NCI-H2029 (cell line): ENCODE measurements around the gene FLT3.
"Not testable (repeated sequence)": the region's sequence is repeated elsewhere in the genome, so short reads cannot be mapped to it uniquely, and the experiment has no call there.

Experiments used
- DNase-seq: peaks from one replicate; lab custom pipeline; 2025; lab: John Stamatoyannopoulos, UW

Gene FLT3

DNA sequence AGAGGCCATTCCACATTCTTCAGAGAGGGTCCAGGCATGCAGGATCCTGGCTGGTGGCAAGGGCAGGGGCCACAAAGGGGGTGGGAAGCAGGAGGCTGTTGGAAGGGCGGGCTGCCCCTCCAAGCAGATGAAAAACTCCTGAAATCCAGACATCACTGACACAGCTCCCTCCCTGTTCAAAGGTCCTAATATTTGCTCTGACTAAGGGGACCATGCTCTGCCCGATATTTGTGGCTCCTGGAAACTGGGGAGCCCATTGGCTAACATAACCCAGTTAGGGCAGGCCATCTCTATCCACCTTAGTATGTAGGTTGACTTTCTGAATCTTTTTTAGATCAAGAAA is 127.9 kb downstream of the FLT3 start:
- DNase-seq = no peak

DNA sequence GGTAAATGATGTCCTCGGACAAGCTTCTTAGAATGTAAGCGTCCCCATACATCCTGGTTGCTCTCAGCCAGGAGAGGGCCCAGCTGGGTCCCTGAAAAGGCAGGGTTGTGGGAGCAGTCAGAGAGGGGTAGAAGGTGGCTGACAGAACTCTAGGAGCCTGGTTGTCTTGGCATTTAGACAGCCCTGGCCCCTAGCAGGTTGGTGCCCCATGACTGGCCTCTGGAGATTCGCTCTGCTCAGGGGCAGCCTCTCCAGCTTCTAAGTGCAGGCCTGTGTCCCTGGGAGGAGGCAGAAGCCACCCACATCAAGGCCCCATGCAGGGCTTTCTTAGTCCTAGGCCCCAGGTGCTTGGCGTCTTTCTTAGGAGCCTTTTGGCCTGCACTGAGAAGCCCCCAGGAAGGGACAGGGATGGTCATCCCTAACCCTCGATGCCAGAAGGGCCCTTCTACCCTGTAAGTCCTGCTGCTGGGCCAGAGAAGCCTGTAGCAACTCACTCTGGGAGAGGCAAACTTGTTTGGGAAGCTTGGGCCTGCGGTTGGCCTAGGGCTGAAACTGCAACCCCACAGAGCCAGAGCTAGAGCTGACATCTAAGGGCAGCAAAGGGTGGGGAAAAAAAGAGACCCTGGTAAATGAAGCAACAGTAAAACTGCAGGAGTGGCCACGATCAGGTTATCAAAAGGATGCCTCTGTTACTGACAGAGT is 128.4 kb downstream of the FLT3 start:
- no peak for DNase-seq

DNA sequence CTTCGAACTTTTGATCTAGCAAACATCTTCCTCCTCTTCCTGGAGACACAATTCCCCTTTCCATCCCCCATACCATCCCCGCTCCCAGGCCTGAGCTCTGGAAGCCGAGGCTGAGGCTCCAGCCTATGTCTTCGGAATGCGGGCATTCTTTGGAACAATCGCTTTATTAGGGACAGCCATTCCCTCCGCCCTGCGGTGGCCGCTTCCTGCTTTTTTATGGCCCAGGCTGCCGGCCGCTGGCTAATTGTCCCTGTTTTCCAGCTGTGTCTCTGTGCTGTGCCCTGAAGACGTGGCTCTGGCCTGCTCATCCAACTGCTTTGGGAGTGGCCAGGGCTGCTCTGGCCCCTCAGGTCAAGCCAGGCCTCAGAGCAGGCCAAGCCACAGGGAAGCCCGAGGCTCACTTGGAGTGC is 129.1 kb downstream of the FLT3 start:
- no peak for DNase-seq

DNA sequence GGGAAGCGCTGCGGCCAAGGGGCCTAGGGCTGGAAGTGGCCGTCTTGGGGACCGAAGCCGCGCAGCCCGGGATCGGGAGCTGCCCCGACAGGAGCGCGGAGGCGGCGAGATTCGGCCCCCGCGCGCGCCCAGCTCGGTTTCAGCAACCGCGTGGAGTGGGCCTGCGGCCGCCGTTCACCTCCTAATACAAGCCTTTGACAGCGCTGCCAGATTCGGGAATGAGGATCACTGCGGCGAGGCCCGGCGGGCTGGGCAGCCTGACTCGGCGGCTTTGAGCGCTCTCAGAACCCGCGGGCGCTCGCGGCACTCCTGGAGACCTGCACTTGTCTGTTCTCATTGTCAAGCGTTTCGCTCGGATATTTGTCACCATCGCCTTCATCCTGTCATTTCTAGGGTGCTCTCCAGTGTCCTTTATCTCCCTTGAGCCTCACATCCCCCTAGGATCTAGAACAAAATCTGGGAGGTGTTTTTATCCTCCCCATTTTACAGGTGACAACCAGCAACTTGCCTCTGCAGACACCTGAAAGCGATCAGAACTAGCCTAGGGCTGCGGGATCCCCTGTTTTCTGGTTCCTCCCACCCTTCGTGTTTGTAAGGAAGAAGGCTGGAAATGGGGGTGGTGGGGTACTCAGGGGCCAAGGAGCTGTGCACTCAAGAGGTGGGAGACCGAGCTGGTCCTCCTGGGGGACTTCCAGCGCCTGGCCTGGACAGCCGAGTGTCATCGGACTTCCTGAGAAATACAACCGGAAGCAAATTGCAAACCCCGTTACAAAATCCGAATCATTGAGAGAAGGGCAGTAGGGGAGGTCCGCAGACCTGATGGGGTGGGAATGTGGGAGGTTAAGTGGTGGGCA is 129.8 kb downstream of the FLT3 start:
- DNase-seq = no peak

DNA sequence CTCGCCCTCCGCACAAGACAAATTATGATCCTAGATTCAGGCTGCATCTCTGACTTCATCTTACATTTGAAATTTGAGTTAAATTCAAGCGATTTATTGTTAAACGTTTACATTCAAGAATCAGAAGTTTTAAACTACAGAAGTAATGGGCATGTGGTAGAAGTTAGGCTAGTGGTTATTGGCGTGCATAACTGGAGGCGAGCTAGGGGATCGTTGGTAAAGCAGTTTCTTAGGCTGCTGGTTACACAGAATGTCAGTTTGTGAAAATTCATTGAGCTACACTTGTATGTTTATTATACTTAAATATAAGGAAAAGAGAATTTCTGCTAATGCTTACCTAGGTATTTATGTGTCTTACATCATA is 130.5 kb downstream of the FLT3 start:
- no peak for DNase-seq

DNA sequence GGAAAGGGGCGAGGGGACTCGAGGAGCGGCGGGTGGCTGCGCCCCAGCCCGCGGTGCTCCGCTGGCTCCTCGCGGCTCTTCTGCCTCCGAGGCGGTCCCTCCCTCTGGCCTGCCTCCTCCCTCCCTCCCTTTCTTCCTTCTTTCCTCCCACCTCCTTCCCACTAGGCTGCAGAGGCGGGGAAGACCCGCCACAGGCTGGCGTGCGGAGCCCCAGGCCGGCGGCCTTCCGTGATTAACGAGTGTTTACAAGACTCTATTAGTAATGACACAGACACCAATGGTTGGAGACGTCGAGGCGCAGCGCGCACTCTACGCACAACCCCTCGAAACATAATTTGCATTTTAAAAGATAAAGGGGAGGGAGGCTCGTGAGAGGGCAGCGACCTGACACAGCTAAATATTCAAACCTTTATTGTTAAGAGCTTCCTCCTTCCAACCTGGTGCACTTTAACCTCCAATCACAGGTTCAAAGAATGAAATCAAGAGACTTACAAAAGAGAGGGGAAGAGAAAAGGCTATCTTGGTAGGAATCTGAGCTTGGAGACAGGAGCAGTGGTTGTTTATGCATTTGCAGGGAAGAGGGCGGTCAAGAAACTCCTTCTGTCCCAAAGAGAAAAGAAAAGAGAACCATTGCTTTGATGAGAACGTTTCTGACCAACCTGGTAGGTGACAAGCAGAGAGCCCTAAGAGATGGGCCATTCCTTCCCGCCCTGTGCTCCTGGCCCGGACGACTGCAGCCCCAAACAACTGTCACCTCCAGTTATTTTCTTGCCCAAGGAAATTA is 131.1 kb downstream of the FLT3 start, which contains the start of gene CDX2:
CDX2 (minus strand) TSS at position 234 of the 784 bp plus-strand sequence. CDS start 309 bp downstream, outside the sequence.
- DNase-seq = peak; percentile 7

DNA sequence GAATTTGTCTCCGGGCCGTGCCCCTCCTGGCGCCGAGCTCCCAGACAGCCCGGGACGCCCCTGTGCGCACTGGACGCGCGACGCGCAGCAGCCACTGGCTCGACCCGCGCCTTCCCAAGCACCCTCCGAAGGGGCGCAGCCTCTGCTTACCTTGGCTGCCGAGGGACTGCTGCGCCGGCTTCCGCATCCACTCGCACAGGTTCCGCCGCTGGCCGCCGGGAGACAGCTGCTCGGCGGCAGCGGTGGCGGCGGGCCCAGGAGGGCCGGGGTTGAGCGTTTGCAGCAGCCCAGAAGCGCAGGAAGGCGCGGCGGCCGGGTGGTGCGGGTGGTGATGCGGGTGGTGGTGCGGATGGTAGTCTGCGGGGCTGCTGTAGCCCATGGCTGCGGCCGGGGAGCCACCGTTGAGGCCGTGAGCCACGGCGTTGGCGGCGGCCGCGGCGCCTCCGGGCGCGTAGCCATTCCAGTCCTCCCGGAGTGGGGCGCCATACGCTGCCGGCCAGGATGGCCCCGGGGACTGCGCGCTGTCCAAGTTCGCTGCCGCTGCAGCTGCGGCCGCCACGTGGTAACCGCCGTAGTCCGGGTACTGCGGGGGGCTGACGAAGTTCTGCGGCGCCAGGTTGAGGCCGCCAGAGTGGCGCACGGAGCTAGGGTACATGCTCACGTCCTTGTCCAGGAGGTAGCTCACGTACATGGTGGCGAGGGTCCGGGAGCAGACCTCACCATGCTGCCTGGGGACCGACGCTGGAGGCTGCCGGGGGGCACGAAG is 131.9 kb downstream of the FLT3 start:
- DNase-seq = peak; percentile 11

DNA sequence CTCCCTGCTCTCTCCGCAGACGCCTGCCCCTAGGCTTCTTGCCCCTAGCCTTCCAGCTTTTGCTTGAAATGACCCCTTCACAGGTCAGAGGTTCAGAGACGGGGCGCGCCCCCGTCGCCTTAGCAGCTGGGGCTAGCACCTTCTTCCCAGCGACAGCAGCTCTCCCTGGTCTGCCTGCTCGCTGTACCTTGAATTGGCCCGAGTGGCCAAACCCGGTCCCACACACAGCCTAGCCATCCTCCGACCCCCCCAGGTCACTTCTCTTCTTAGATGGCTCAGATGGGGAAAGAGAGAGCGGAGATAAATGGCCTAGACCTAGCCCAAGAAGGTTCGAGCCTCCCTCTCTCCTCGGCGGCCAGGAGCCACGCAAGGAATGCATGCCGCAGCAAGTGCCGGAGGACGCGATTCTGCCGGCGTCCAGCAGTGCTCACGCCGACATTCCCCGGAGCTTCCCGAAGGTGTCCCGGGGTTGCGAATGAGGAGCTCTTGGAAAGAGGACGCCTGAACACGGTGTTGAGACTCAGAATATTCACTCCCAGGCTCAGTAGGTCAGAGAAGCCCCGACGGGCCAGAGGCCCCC is 132.6 kb downstream of the FLT3 start:
- no peak for DNase-seq

DNA sequence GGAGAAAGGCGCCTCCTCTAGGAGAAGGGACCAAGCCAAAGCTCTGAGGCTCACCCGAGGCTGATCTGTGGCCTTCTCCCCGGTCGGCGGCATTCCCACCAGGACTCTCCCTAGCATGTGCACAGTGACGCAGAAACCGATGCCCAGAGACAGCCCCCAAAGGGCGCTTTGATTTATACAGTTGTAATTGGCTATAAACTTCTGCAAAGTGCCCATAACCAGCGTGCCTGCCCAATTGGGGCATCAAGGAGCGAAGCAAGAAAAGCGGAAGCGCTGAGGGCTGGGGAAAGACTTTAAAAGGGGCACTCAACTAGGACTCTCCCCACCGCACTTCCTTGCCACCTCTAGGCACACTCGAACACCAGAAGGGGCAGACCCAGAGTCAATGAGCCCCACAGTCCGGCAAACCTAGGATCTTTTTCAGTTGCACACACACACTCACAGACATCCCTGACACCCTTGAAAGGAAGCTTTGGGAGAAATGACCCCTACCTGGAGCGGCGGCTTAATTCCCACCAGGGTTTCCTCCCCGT is 133.1 kb downstream of the FLT3 start:
- DNase-seq = no peak

DNA sequence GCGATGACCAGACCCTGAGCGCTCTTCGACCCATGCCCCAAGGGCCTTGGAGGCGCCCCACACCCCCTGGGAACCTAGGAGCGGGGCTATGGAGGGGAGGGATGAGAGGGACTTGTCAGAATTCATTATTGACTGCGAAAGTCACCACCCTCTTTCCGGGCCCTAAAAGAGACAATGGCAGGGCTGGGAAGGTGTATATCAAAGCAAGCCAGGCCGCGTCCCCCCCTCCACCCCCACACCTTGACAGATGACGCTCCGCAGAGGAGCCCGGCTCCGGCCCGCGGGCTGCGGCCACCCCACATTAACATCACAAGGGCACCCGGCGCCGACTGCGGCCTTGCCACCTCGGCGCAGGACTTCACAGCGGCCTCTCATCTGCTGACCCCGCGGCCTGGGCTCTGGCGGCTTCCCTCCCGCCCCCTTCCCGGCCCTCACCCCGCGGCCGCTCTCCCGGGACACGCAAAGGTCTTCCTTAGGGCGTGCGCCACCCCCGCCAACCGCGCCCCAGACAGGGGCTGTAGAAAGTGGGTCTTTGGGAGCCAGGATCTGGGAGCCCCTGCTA is 133.7 kb downstream of the FLT3 start:
- no peak for DNase-seq

DNA sequence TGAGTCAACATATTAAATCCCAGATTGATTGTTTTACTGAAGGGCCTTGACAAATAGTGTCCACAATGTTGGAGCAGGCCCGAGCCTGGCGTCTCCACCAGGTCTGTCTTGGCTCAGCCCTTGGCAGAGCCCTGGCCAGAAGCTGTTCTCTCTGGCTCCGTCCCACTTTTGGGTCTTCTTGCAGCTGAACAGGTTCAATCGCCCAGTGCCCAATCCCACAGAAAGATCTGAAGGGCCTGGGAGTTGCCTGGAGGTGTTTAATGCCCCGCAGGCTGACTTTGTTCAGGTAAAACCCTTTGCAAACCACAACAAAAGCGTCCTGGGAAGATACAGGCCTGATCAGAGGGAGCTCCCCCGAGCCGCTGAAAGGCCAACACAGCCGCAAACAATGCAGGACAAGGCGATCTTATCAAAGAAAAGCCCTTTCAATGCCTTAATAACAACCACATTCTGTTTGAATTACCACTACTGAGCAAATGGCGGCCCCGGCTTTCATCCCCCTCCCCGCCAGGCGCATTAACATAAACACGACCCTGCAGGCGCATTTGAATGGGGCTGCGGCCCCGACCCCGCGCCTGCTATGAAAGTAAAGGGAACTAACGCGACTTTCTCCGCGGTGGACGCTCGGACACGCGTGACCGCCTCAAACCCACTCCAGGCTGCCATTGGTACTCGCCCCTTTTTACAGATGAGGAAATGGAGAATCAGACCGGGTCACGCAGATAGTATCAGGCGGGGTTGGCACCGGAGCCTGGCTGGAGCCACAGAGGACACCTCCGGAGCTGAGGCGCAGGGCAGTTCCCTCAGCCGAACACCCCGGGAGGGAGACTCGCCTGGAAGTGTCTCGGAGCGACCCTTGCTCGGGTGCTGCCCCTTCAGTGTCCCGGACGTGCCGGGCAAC is 134.4 kb downstream of the FLT3 start:
- no peak for DNase-seq

DNA sequence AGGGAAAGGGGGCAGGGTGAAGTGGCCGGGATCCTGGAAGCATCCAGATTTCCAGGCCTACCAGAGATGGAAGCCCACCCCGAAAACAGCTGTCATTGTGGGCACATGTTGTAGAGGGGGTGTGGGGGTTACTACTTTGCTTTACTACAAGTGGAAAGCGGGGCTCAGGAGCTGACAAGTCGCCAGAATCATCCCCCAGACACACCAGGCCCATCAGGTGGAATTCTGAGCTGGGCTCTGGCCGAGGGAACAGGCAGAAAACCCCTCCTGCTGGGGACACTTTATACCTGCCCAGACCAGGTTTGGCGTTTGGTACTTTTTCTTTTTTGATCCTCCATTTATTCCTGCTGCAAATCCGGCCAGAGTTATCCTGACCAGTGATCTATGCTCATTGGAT is 135.0 kb downstream of the FLT3 start:
- no peak for DNase-seq

DNA sequence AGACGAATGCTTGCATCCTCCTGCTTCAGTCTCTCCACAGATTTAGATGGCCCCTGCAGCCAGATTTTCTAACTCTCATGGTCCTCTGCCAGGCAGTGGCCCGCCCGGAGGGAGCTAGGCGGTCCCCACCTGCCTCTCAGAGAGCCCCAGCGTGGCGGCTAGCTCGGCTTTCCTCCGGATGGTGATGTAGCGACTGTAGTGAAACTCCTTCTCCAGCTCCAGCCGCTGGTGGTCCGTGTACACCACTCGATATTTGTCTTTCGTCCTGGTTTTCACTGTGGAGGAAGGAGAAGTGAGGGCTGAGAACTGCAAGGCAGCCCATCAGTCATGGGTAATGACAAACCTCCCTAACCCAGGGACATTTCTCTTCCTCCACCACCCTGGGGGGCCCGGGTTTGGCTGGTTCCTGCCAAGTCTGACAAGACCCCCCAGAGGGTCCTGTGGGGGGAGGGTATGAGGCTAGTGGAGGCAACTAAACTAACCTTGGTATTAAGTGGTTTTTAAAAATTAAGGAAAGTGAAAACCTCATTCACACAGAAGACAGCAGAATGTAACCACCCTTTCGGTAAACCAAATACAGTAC is 135.5 kb downstream of the FLT3 start:
- no peak for DNase-seq

DNA sequence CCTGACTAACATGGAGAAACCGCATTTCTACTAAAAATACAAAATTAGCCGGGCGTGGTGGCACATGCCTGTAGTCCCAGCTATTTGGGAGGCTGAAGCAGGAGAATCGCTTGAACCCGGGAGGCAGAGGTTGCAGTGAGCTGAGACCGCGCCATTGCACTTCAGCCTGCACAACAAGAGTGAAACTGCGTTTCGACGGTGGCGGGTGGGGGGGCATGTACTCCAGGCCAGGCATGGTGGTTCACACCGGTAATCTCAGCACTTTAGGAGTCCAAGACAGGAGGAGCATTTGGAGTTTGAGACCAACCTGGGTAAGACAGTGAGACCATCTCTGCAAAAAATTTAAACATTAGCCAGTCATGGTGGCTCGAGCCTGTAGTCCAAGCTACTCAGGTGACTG is 136.2 kb downstream of the FLT3 start:
- DNase-seq = not testable (repeated sequence)

DNA sequence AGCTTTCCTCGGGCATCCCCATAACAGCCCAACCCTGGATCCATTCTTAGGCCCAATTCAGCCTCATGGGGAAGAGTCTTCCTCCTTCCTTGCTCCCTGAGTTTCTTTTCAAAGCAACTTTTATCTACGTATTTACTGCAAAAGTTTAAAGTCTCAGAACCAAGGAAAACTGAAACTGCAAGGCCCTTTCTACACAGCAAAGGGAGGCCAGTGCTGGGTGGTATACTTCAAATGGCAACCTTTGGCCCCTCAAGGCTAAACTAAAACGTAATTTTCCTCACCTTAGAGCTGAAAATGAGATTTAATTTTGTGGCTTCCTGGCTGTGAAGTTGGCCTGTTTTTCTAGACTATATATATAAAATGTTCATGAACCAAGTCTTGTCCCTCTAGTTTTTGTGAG is 136.9 kb downstream of the FLT3 start:
- DNase-seq = no peak

DNA sequence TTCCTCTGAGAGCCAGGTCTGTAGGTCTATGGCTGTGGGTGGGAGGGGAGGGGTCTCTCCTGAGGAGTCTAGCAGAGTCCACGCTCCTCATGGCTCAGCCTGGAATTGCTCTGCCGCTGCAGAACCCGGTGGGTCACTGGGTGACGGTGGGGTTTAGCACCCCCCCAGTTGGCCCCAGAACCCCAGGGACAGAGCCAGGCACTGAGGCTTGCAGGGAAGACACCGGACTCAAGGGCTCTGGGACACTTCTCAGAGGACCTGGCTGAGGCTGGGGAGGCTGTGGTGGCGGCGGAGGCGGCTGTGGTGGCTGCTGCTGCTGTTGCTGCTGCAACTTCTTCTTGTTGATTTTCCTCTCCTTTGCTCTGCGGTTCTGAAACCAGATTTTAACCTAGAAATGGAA is 137.4 kb downstream of the FLT3 start:
- DNase-seq = no peak

DNA sequence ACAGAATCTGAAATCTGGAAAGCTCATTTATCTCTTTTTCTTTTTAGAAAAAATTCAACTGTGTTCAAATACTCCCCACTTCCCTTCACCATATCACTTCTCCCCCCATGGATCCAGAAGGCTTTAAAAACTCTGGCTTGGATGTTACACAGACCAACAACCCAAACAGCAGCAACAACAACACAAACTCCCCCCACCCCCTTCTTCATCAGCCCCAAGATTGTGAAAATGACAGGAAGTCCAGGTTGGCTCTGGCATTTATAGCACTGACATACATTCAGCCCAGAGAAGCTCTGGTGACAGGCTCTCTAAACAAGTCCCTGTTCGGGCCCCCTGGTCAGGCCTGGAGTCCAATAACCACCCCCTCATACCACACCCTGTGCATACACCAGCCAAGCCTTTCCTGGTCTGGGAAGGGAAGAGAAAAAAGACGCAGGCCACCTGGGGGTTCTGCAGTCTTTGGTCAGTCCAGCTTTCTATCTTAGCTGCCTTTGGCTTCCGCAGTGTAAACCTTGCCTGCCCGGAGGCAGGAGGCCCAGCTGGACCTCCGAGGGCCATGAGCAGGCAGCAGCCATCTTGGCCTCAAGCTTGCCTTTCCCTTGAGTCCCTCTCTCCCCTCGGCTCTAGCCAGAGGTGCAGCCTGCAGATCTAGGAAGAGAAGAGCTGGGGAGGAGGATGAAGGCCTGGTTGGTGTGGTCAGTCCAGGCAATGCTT is 138.1 kb downstream of the FLT3 start:
- DNase-seq = no peak

DNA sequence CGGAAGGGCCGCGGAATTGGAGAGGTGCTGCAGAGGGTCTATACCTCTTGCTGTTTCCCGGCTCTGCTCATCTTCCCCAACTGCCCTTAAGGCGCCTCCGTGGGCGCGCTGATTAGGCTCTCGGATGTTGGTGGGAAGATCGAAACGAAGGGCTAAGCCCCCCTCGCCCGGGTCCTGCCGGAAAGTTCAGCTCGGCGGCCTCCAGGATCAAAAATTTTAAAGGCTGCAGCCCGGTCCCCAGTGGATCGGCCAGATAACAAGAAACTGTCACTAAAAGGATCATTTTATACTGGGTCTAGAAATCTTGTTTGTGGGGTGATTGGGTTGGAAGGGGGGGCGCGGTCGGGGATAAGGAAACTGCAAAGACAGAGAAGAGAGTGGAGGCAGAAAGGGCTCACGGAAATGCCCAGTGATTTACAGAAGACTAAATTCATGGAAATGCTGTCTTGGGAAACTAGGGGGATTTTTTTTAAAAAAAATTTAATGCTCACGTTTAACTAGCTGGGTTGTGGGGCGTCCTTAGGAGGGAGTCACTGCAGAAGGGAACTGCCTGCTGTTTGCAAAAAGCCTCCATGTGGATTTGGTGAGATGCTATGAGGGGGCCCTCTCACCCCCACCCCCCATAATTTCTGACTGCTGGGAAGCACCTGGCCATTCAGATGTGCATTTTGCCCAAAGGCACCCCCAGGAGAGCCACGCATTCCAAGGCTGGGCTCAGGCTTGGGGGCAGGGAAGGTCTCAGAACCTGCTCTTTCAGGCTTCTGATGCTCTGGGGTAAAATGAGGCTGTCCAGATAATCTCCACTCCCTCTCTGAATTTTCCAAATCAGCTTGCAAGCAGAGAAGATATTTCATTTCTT is 138.9 kb downstream of the FLT3 start:
- no peak for DNase-seq
